Vagina (tissue), 2 donors: Measurements from ENCODE around the gene CERCAM.

Source experiments
- POLR2A ChIP-seq, 2 donors: fragments of 450-650 bp; IDR thresholded peaks; one replicate each; pipeline ENCODE4 v1.6.1; 2017; ENCODE audit warnings: antibody characterized with exemption in 2 of 2, mild to moderate bottlenecking in 2 of 2, moderate library complexity in 2 of 2
- TF ChIP-seq, protein P1 (sequence below), 3 experiments: fragments of 450-650 bp in 2 of 3; fragments of 200-600 bp in 1 of 3; sonication (generic) in 1 of 3; IDR thresholded peaks; one replicate each; pipeline ENCODE4 v1.5.1; 2017 to 2019; ENCODE audit warnings: antibody characterized with exemption in 3 of 3, mild to moderate bottlenecking in 2 of 3, moderate library complexity in 2 of 3

DNA sequence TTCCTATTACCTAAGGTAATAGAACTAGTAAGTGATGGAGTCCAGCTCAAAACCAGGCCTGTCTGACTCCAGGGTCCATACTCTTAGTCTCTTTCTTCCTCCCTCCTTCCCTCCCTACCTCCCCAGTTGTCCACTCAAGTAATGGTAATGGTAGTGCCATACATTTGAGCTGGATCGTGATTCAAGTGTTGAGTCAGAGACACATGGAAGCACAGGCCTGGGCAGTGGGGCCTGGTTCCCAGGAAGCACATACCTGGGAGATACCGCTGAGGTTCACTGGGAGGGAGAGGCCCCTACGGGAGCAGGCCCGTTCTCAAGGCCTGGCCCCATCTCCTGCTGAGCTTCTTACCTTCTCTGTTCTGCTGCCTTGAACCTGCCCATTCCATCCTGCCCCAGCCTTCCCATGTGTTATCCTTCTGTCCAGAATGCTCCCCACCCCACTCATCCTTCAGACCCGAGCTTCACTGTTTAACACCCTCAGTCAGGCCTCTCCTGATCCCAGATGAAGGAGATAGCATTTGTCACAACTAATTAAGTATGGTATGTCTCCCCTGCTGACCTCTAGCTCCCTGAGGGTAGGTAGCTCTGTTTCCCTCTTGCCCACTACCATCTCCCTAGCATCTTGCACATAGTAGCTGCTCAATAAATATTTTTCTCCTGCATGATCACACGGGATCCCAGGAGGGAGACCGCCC lies 35.7 kb upstream of the CERCAM start:
- TF ChIP-seq, protein P1, sequence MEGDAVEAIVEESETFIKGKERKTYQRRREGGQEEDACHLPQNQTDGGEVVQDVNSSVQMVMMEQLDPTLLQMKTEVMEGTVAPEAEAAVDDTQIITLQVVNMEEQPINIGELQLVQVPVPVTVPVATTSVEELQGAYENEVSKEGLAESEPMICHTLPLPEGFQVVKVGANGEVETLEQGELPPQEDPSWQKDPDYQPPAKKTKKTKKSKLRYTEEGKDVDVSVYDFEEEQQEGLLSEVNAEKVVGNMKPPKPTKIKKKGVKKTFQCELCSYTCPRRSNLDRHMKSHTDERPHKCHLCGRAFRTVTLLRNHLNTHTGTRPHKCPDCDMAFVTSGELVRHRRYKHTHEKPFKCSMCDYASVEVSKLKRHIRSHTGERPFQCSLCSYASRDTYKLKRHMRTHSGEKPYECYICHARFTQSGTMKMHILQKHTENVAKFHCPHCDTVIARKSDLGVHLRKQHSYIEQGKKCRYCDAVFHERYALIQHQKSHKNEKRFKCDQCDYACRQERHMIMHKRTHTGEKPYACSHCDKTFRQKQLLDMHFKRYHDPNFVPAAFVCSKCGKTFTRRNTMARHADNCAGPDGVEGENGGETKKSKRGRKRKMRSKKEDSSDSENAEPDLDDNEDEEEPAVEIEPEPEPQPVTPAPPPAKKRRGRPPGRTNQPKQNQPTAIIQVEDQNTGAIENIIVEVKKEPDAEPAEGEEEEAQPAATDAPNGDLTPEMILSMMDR (IDR thresholded peaks at IDR 0.05) = no peak
- no peak for TF ChIP-seq POLR2A (IDR thresholded peaks at IDR 0.05)
